ENCODE results near the gene MATN1.

Gene MATN1

GRCh38 chr1:30710407-30710806 lies 13.0 kb downstream of the MATN1 start:
- H3K27me3 ChIP-seq (ENCODE audit: insufficient read depth, poor library complexity, severe bottlenecking), result no peaks in the 10 kb centered on the region
- no peaks in the 10 kb centered on the region for H3K4me1 ChIP-seq (ENCODE audit: insufficient read depth, poor library complexity, severe bottlenecking)
- H3K4me3 ChIP-seq (ENCODE audit: severe bottlenecking), result no peak overlapping the region
- DNase-seq (ENCODE audit: low spot score), result no peak
- no peaks in the 10 kb centered on the region for H3K36me3 ChIP-seq (ENCODE audit: low read depth)
- H3K27ac ChIP-seq (ENCODE audit: poor library complexity, severe bottlenecking), result no peak overlapping the region
- H3K9me3 ChIP-seq (ENCODE audit: severe bottlenecking), result no peaks in the 10 kb centered on the region
- no peak for TF ChIP-seq CTCF (IDR thresholded peaks at IDR 0.05; ENCODE audit: poor library complexity, severe bottlenecking)
- ATAC-seq (ENCODE audit: low read depth), result no peak

DNA sequence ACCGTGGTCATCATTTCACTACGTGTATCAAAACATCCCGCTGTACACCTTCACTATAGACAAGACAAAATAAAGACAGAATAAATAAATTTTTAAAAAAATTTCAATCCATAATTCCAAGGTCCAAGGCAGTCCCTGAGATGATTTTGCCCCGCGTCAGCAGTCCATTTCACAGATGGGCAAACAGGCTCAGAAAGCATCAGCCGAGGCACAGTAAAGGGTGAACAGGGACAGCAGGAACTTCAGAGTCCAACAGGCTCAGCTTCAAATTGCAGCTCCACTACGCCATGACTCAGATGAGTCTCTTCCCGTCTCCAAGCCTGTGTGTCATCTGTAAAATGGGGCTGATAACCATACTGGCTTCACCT lies 15.0 kb downstream of the MATN1 start:
- Histone ChIP-seq H3K9me3 (ENCODE audit: severe bottlenecking) (no peaks in the 10 kb centered on the region), H3K4me1 (ENCODE audit: insufficient read depth, poor library complexity, severe bottlenecking) (no peaks in the 10 kb centered on the region), H3K36me3 (ENCODE audit: low read depth) (no peaks in the 10 kb centered on the region), H3K27me3 (ENCODE audit: insufficient read depth, poor library complexity, severe bottlenecking) (no peaks in the 10 kb centered on the region), H3K27ac (ENCODE audit: poor library complexity, severe bottlenecking) (no peak overlapping the region), H3K4me3 (ENCODE audit: severe bottlenecking) (no peak overlapping the region)
- TF ChIP-seq CTCF (IDR thresholded peaks at IDR 0.05; ENCODE audit: poor library complexity, severe bottlenecking), result peak; percentile 57
- ATAC-seq (ENCODE audit: low read depth) (no peak), DNase-seq (ENCODE audit: low spot score) (no peak)

- Histone ChIP-seq H3K27ac (ENCODE audit: poor library complexity, severe bottlenecking) (no peak overlapping the region), H3K4me1 (ENCODE audit: insufficient read depth, poor library complexity, severe bottlenecking) (no peaks in the 10 kb centered on the region), H3K4me3 (ENCODE audit: severe bottlenecking) (no peak overlapping the region), H3K9me3 (ENCODE audit: severe bottlenecking) (no peaks in the 10 kb centered on the region), H3K27me3 (ENCODE audit: insufficient read depth, poor library complexity, severe bottlenecking) (no peaks in the 10 kb centered on the region), H3K36me3 (ENCODE audit: low read depth) (no peaks in the 10 kb centered on the region)
- ATAC-seq (ENCODE audit: low read depth) (peak; percentile 79), DNase-seq (ENCODE audit: low spot score) (no peak)
- TF ChIP-seq CTCF (IDR thresholded peaks at IDR 0.05; ENCODE audit: poor library complexity, severe bottlenecking), result peak; percentile 88
Observed at GRCh38 chr1:30707412-30708360, 15.7 kb downstream of the MATN1 start.

- no peak for ATAC-seq (ENCODE audit: low read depth)
- Histone ChIP-seq H3K4me1 (ENCODE audit: insufficient read depth, poor library complexity, severe bottlenecking) (no peaks in the 10 kb centered on the region), H3K4me3 (ENCODE audit: severe bottlenecking) (no peak overlapping the region), H3K27ac (ENCODE audit: poor library complexity, severe bottlenecking) (no peak overlapping the region), H3K27me3 (ENCODE audit: insufficient read depth, poor library complexity, severe bottlenecking) (no peaks in the 10 kb centered on the region), H3K9me3 (ENCODE audit: severe bottlenecking) (no peaks in the 10 kb centered on the region), H3K36me3 (ENCODE audit: low read depth) (no peaks in the 10 kb centered on the region)
- no peak for TF ChIP-seq CTCF (IDR thresholded peaks at IDR 0.05; ENCODE audit: poor library complexity, severe bottlenecking)
- no peak for DNase-seq (ENCODE audit: low spot score)
Observed at GRCh38 chr1:30706528-30706927, 16.9 kb downstream of the MATN1 start.

DNA sequence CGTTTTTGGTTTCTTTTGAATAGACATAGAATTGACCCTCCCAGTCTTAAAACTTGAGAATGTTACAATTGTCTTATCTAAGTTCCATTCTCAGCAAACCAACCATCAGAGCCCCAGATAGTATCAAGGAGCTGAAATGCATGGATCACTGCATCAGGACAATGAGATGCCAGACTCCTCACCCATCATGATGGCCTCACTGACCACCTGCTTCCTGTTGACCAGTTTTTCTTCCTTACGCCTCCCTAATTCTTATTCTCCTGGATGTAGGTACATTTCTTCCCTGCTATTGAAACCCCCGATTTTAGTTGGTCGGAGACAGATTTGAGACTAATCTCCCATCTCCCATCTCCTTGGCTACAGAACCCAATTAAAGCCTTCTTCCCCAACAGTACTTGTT lies 17.7 kb downstream of the MATN1 start:
- Histone ChIP-seq H3K27me3 (ENCODE audit: insufficient read depth, poor library complexity, severe bottlenecking) (no peaks in the 10 kb centered on the region), H3K27ac (ENCODE audit: poor library complexity, severe bottlenecking) (no peak overlapping the region), H3K9me3 (ENCODE audit: severe bottlenecking) (no peaks in the 10 kb centered on the region), H3K36me3 (ENCODE audit: low read depth) (no peaks in the 10 kb centered on the region), H3K4me3 (ENCODE audit: severe bottlenecking) (no peak overlapping the region), H3K4me1 (ENCODE audit: insufficient read depth, poor library complexity, severe bottlenecking) (peaks cover 4% of the 10 kb centered on the region)
- DNase-seq (ENCODE audit: low spot score) (no peak), ATAC-seq (ENCODE audit: low read depth) (no peak)
- TF ChIP-seq CTCF (IDR thresholded peaks at IDR 0.05; ENCODE audit: poor library complexity, severe bottlenecking), result no peak

All from RWPE2 (cell line).